Esophagus muscularis mucosa (tissue), 4 donors: ENCODE data around the gene CKS1B. TPM values are rescaled to one million over a fixed set of nuclear protein-coding genes. Genes with fewer than 3 reads are reported as not detected.
A peak's percentile ranks its signal among the peaks of the same experiment; 100 is the strongest.

Experiments used
- DNase-seq: peaks from one replicate; pipeline ENCODE4 v3.0.0-alpha.2; 2017; ENCODE audit errors: extremely low spot score
- H3K27ac ChIP-seq, 4 donors: fragments of 200-600 bp; sonication (generic); replicated peaks in 1 of 4; 1 replicate in 3 of 4; 2 replicates in 1 of 4; pipeline ENCODE4 v1.5.1; 2016 to 2019; ENCODE audit warnings: mild to moderate bottlenecking in 1 of 4
- H3K27me3 ChIP-seq, 4 donors: fragments of 200-600 bp; sonication (generic); one replicate each; pipeline versions ENCODE4 v1.5.1 to v1.6.0; 2016 to 2019
- H3K36me3 ChIP-seq, 4 donors: fragments of 200-600 bp; sonication (generic); one replicate each; pipeline ENCODE4 v1.5.1; 2016 to 2019
- H3K4me1 ChIP-seq, 4 donors: fragments of 200-600 bp; sonication (generic); one replicate each; pipeline ENCODE4 v1.5.1; 2016 to 2019
- H3K4me3 ChIP-seq, 4 donors: fragments of 200-600 bp; sonication (generic); 1 replicate in 2 of 4; 2 replicates in 2 of 4; pipeline ENCODE4 v1.5.1; 2016 to 2019; ENCODE audit warnings: mild to moderate bottlenecking in 4 of 4, moderate library complexity in 1 of 4
- H3K9me3 ChIP-seq, 4 donors: fragments of 200-600 bp; sonication (generic); 1 replicate in 3 of 4; 2 replicates in 1 of 4; pipeline ENCODE4 v1.5.1; 2016 to 2019
- CTCF ChIP-seq, 3 experiments: fragments of 200-600 bp in 2 of 3; fragments of 450-650 bp in 1 of 3; sonication (generic) in 2 of 3; IDR thresholded peaks; one replicate each; pipeline ENCODE4 v1.5.1; 2017 to 2019; ENCODE audit warnings: antibody characterized with exemption in 3 of 3, mild to moderate bottlenecking in 2 of 3, moderate library complexity in 1 of 3
- EP300 ChIP-seq: sonication (generic); formaldehyde crosslinking; IDR thresholded peaks from one replicate; pipeline ENCODE4 v1.6.1; 2017; ENCODE audit warnings: antibody characterized with exemption
- POLR2A ChIP-seq: fragments of 450-650 bp; IDR thresholded peaks from one replicate; pipeline ENCODE4 v1.6.1; 2017; ENCODE audit warnings: antibody characterized with exemption, moderate library complexity, mild to moderate bottlenecking, low read depth
- POLR2AphosphoS5 ChIP-seq, 2 donors: sonication (generic); formaldehyde crosslinking; IDR thresholded peaks; one replicate each; pipeline ENCODE4 v1.6.1; 2017; ENCODE audit warnings: antibody characterized with exemption in 2 of 2
- whole genome bisulfite sequencing: methylation state at CpG from one replicate; pipeline ENCODE4 v1.1.5; 2018; 5-methylcytosine and 5-hydroxymethylcytosine counted together
- intact Hi-C: fragments of 100-400 bp; cut with DNase I; formaldehyde crosslinking; loops from one replicate; pipeline ENCODE4 v1.15.1; 2023
- total RNA-seq, 4 donors: library from RNA; depleted of rRNA; stranded (reverse); fragments of >200 nt; gene quantifications; one replicate each; pipeline versions ENCODE4 v1.1.0 to v1.2.1, GENCODE V29; 2016

Gene CKS1B
- total RNA-seq, 4 donors from 2014 or later = 11.6 to 21.5 (median 18.8) TPM

DNA sequence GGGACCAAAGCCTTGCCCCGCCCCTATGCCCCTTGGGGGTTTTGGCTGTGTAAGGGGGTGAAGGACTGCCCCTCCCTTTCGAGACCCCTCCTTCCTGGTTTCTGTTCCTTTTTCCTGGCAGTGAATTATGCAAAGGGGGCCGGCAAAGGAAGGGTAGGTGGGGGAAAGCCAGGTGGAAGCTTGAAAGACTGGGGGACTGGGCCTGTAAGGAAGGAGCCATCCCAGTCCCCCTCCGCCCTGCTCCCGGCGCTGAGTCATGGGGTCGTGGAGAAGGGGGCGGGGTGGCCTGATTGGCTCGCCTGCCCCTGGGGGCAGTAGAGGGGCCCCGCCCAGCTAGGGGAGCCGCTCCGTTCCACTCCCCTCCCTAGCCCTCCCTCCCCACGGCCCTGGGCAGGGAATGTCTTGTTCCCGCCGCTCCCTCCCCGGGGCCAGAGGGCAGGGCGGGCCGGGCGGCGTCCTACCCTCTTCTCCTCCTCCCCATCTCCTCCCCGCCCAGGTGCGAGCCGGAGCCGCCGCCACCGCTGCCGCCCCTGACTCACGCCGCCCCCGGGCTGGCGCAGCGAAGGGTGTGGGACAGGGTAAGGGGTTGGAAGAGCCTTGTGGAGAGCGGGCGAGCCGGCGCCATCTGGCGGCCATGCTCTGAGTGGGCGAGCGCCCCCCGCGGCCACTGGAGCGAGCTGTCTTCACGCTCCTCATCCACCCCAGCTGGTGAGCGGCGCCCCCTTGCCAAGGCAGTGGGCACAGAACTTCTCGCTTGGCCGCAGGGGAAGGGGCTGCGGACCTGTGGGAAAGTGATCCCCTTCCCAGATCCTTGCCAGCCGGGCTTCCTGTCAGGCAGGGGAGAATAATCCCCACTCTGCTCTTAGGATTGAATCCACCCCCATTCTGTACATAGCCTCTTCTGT, 42.8 kb downstream of the CKS1B start:
- H3K9me3 ChIP-seq = no peaks in the 10 kb centered on the region
- DNase-seq = peak; percentile 97
- WGBS = 7% methylated on average over 17 of the region's 49 CpGs
- no peak for TF ChIP-seq POLR2A
- TF ChIP-seq EP300 = no peak
- peak; percentile 85 to 93 for TF ChIP-seq POLR2AphosphoS5 (IDR thresholded peaks at IDR 0.05)
- peak in 2 of 3 experiments; percentile 98 to 99 for TF ChIP-seq CTCF (IDR thresholded peaks at IDR 0.05)
- H3K27ac ChIP-seq = peak overlapping the region; percentile 86 to 92 (median 90)
- no peaks in the 10 kb centered on the region for H3K27me3 ChIP-seq
- peaks cover 30 to 54% (median 41%) of the 10 kb centered on the region in 4 donors for H3K4me1 ChIP-seq
- H3K36me3 ChIP-seq = peaks cover 9 to 30% (median 24%) of the 10 kb centered on the region in 4 donors
- intact Hi-C loops = loop anchor here (5.0 kb wide), 2 partner anchors 55 to 80 kb away; partner anchors contain the start of genes PMVK and PYGO2
- peak overlapping the region; percentile 54 to 66 (median 58) for H3K4me3 ChIP-seq

- WGBS = 48% methylated on average over 6 of the region's 6 CpGs
- intact Hi-C loops = loop anchor here (5.0 kb wide), 2 partner anchors 56 to 81 kb away; partner anchors contain the start of genes PMVK and PYGO2
- TF ChIP-seq POLR2AphosphoS5 (IDR thresholded peaks at IDR 0.05) = no peak
- TF ChIP-seq CTCF (IDR thresholded peaks at IDR 0.05) = no peak
- TF ChIP-seq EP300 = no peak
- TF ChIP-seq POLR2A = no peak
- Histone ChIP-seq H3K27me3 (no peaks in the 10 kb centered on the region), H3K4me1 (peaks cover 23 to 47% (median 35%) of the 10 kb centered on the region in 4 donors), H3K27ac (peak overlapping the region; percentile 86 to 92 (median 90)), H3K36me3 (peaks cover 9 to 30% (median 24%) of the 10 kb centered on the region in 4 donors), H3K4me3 (peak overlapping the region; percentile 54 to 66 (median 58)), H3K9me3 (no peaks in the 10 kb centered on the region)
- DNase-seq = no peak
Observed at GRCh38 chr1:155017946-155018316, 43.5 kb downstream of the CKS1B start.

- 83% methylated on average over 6 of the region's 8 CpGs for WGBS
- TF ChIP-seq POLR2A (no peak), POLR2AphosphoS5 (IDR thresholded peaks at IDR 0.05) (no peak), CTCF (IDR thresholded peaks at IDR 0.05) (no peak)
- Histone ChIP-seq H3K27me3 (no peaks in the 10 kb centered on the region), H3K4me1 (peaks cover 17 to 39% (median 27%) of the 10 kb centered on the region in 4 donors), H3K36me3 (peaks cover 9 to 29% (median 23%) of the 10 kb centered on the region in 4 donors), H3K27ac (peak overlapping the region in 3 of 4 donors; percentile 89 to 92 (median 90)), H3K9me3 (no peaks in the 10 kb centered on the region), H3K4me3 (no peak overlapping the region)
- DNase-seq = no peak
- intact Hi-C loops = loop anchor here (5.0 kb wide), 2 partner anchors 56 to 81 kb away; partner anchors contain the start of genes PMVK and PYGO2
Observed at GRCh38 chr1:155018617-155019348, 44.3 kb downstream of the CKS1B start.

GRCh38 chr1:155019377-155020245, 45.1 kb downstream of the CKS1B start:
- TF ChIP-seq POLR2AphosphoS5 (IDR thresholded peaks at IDR 0.05) (no peak), CTCF (IDR thresholded peaks at IDR 0.05) (no peak), POLR2A (no peak), EP300 (no peak)
- Histone ChIP-seq H3K27me3 (no peaks in the 10 kb centered on the region), H3K27ac (no peak overlapping the region), H3K4me3 (no peak overlapping the region), H3K36me3 (peaks cover 7 to 21% (median 15%) of the 10 kb centered on the region in 4 donors), H3K9me3 (no peaks in the 10 kb centered on the region), H3K4me1 (peaks cover 16 to 32% (median 25%) of the 10 kb centered on the region in 4 donors)
- intact Hi-C loops = loop anchor here (5.0 kb wide), 2 partner anchors 57 to 82 kb away; partner anchors contain the start of genes PMVK and PYGO2
- DNase-seq = no peak
- WGBS = 84% methylated on average over 11 of the region's 11 CpGs
